H4 (cell line): Measurements from ENCODE around the gene ETS1. TPM values are rescaled to one million over a fixed set of nuclear protein-coding genes. Genes with fewer than 3 reads are reported as not detected.

Experiments
- DNase-seq: peaks from one replicate; pipeline ENCODE4 v3.0.0-alpha.2; 2015; ENCODE audit warnings: low spot score
- total RNA-seq: library from RNA; depleted of rRNA; stranded (reverse); fragments of >200 nt; shearing (Covaris generic); gene quantifications from 2 replicates; pipeline ENCODE4 v1.2.3, GENCODE V29; 2014; rRNA removed

ETS1 gene, protein sequence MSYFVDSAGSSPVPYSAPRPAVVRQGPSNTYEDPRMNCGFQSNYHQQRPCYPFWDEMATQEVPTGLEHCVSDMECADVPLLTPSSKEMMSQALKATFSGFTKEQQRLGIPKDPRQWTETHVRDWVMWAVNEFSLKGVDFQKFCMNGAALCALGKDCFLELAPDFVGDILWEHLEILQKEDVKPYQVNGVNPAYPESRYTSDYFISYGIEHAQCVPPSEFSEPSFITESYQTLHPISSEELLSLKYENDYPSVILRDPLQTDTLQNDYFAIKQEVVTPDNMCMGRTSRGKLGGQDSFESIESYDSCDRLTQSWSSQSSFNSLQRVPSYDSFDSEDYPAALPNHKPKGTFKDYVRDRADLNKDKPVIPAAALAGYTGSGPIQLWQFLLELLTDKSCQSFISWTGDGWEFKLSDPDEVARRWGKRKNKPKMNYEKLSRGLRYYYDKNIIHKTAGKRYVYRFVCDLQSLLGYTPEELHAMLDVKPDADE
- total RNA-seq: 23.2 and 27.7 TPM in 2 replicates

GRCh38 chr11:128587415-128587814, at the start of gene ETS1:
TSS of gene ETS1 (minus strand) at chr11:128587558. CDS start at chr11:128573130, 14,428 bp downstream.
- peak; percentile 23 for DNase-seq

GRCh38 chr11:128634395-128634794, 47.0 kb upstream of the ETS1 start:
- DNase-seq: no peak

GRCh38 chr11:128633384-128633965, 46.1 kb upstream of the ETS1 start:
- DNase-seq: no peak

DNA sequence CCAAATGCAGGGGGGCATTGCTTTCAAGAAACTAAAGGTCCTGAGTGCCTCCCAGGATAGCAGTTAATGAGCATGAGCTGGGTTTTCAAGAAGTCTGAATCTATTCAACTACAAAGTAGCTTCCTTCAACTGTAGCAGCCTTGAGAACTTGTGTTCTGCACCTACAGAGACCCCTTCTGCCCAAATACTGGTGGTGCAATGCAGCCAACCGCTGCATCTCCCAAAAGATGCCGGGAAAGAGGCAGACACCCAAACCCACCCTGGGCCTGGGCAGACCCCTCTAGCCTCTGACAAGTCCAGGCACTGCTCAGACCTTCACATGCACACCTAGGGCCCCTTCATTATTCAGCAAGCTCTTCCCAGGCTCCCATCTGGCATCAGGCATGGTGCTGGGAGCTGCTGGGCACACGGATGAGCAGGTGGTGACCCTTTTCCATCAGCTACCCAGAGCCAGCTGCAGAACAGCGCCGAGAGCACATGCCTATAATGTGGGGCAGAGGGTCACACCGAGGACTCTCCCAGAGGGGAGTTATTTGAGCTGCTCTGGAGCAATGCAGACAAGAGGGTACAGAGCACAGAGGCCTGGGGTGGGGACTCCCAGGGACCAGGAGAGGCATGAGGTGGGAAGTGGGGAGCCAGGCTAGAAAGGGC, 44.9 kb upstream of the ETS1 start:
- DNase-seq: peak; percentile 42

DNA sequence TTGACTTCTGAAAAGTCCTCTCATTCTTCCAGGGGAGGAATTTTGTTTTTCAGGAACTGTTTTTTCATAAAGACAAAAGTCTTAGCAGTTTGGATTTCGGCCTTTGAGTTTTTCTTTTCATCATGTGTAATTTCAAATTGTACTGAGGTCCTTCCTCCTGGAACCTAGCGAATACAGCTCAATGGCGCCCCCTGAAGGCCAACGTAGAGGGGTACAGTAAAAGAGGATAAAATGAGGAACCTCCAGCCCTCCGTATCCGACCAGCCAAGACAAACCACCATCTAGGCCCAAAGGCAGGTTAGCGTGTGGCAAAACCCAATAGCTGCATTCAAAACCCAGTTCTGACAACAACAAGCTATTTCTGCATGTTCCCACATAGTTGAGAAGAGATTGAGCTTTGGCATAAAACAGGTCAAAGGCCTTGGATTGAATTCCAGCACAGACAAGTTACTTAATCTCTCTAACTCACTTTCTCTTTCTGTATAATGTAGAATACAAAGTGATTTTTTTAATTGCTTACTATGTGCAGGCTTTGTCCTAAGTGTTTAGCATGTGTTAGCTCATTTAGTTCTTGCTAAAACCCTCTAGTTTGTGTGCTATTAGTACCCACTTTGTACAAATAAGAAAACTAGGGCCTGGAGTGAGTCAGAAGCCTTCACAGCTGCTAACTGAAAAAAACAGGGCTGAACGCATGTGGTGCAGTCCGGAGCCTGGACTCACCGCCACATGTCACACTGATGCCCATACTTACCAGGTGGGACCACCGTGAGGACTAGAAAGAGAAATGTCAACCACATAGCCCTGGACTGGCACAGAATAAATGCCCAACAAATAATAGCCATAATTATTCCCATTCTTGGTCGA, 43.2 kb upstream of the ETS1 start:
- DNase-seq: peak; percentile 75

DNA sequence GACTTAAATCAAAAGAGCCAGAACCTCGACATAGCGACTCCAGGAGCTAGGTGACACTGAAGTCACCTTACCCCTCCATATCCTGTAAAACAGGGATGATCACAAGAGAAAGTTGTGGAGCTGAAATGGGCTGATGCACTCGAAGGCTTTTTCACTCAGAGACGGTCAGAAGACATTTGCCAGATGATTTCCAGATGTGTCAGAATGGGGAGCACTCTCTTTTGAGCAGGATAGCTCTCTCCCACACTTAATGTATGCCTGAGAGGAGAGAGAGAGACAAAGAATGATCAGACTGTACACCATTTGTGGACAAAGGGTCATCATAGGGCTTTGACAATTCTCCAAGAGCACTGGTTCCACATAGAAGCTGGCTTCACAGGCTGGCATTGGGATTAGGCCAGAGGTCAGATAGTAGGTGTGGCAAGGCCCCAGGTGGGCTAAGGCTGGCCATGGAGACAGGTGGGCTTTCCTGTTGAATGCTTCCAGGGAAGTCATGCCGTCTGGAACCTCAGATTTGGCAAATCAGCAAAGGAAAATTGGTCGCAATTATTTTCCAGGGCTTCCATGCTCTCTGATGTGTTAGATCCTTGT, 42.3 kb upstream of the ETS1 start:
- DNase-seq: no peak

DNA sequence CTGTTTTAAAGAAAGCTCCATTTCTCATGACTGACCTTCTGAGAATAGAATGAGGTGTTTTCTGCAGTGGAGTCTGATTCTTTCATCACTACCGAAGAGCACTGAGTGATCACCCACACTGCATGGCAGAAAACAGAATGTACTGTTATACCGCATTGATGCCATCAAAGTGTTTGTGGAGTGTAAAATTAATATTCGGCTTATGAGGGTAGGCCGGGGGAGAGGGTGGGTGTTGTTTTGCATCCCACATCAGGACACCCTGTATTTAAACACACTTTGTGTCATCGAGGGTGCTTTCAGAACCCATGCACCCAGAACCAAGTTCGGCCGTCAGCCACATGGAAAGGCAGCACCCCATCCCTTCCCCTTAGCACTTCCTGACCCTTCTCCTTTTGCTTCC, 41.3 kb upstream of the ETS1 start:
- DNase-seq: no peak

DNA sequence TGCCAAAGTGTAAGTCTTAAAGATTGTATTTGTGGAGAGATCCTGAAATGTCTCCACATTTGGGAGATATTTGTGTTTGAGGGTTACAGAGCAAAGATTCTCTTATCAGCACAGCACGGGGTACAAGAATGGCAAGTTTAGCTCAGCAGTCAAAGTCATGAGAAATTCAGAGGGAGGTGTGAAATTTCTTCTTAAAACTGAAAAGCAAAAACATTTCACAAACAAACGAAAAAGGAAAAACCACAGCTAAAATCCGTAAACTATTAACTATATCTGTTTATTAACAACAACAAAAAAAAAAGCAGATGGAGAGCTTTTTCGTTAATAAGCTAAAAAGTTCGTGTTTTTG, 40.9 kb upstream of the ETS1 start:
- DNase-seq: no peak

DNA sequence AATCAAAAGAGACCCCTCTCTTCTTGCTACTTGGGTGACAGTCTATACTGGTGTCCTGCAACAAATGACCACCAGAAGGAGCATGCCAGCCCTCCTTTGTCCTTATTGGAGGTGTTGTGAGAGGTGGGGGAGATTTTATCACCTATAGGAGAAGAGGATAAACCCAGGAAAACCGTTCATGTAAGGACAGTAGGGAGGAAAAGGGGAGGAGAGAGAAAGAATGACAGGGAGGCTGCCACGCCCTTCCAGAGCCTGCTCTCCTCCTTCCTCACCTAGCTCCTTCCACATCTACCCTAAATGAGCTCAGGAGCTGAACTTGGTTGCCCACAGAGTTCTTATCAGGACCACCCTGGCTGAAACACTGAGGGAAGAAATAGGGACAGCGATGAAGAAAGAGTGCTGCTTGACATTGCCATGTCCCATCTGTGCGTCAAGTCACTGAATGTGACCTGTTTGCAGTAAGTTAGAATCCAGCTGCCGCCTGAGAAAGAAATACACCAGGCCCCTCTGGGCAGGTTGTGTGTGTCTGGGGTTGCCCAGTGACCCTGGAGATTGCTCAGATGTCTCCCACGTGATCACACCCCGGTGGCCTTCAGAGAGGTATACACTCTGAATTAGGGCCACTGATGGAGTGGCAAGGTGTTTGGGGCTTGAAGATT, 40.4 kb upstream of the ETS1 start:
- no peak for DNase-seq

DNA sequence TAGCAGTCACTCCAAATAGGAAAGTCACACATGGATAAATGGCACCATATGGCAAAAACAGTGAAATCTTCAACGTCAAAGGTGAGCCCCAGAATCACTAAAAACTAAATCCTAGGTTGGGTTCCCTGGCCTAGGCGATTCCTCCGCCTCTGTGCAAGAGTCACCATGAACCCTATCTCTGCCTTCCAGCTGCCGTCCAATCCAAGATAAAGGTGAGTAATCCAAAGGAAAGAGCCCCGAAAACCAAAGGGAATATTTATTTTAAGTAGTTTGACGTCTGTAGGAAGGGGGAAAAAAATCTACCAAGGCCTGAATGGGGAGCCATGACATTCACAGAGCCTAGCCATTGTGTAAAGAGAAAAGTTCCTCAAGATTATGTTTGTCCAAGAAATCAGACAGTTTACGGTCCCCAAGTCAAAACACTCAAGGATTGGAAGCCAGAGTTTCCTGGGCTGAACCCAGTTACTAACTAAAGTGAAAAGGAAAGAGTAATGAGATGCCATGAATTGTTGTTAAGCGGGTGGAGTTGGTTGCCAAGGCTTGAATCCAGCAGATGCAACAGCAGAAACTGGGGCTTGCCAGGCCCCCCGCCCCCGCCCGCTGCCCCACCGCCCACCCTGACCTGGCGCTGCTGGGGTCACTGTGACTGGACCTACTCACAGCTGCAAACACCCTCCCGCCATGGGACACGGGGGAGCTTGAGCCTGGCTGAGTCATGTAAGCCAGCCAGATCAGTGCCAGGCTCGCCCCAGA, 39.7 kb upstream of the ETS1 start:
- no peak for DNase-seq

DNA sequence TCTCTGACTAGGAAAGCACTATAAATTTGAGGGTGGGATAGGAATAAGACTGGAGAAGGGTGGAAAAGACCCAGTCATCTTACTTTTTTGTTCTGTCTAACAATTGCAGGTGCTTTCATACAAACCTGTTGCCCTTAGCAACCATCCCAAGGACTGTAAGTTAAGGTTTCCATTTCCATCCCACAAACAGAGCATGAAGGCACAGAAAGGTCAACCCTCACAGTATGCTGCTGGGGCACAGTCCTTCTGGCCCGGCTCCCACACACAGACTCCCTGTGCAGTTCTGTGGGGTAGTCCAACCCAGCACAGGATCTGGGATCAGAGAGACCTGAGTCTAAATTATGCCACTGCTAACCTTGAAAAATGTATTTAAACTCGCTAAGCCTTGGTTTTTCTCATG, 38.4 kb upstream of the ETS1 start:
- no peak for DNase-seq

DNA sequence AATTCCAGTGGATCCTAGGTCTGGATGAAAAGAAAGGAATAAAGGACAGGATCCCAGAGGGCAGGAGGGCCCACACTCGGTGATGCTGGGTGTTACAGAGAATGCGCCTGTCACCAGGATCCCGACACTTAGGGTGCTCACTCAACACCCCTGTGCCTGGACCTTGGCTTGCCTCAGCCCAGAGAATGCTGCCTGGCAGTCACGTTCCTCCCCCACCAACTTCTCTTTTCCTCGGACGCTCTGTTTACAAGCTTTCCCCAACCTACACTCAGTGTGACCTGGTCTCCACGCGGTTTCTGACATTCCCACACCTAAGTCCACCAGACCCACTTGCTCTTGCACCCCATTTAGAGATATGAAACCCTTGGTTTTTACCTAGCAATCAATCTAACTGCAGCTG, 38.0 kb upstream of the ETS1 start:
- DNase-seq: no peak

DNA sequence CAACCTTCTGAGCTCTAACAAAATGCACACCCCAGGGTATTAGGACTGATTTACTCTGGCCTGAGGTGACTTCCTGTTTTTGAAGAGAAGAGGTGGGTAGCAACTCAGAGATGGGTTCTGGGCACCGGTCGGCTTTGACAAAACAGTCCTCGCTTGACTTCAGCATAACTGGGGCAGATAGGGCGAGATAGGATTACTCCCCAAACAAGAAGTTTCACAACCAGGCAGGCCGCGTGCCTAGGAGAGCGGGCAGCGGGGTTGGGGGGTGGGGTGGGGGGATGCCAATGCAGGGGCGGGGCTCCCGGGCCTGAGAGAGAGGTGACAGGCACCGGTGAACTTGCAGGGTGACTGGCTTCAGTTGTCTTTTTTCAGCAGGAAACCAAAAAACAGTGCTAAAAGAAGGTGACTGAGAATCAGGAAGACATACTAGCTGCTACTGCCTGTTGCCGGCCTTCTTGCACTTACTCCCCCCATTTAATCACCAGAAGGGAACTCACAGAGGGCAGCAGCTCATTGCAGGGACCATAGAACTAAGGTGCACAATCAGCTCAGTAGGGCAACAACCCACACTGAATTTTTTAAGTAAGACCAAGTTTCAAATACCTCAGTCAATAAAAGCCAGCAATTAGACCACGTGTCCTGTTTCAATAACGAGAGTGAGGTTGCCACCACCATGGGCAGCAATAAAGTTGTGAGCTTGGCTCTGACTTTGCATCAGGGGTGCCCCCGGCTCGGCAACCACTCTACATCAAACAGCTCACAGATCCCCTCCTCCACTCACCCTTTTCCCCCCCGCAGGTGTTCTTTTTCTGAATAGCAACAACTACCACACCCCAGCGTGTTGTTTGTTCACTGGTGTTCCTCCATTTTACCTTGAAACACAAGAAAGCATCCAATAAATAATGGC, 37.2 kb upstream of the ETS1 start:
- DNase-seq: no peak

GRCh38 chr11:128623091-128623490, 35.7 kb upstream of the ETS1 start:
- DNase-seq: no peak

GRCh38 chr11:128621601-128622501, 34.5 kb upstream of the ETS1 start:
- no peak for DNase-seq

- no peak for DNase-seq
These were observed 33.1 kb upstream of the ETS1 start for GRCh38 chr11:128620309-128621100.
